NCI-H187 (cell line): ENCODE results near the gene RFTN1.

Experiments used
- DNase-seq, 2 experiments: peaks; one replicate each; lab custom pipeline; 2025; lab: John Stamatoyannopoulos, UW

RFTN1 gene

GRCh38 chr3:16377847-16378302, 135.6 kb downstream of the RFTN1 start:
- DNase-seq: no peak

GRCh38 chr3:16377196-16377595, 136.3 kb downstream of the RFTN1 start:
- no peak for DNase-seq

- no peak for DNase-seq
Observed at GRCh38 chr3:16375891-16376290, 137.6 kb downstream of the RFTN1 start.

GRCh38 chr3:16374935-16375245, 138.6 kb downstream of the RFTN1 start:
- no peak for DNase-seq

- DNase-seq: no peak
Observed at GRCh38 chr3:16374047-16374934, 139.2 kb downstream of the RFTN1 start.

- DNase-seq: no peak
Observed at GRCh38 chr3:16373341-16373946, 140.1 kb downstream of the RFTN1 start.

- no peak for DNase-seq
Observed at GRCh38 chr3:16372362-16373292, 140.9 kb downstream of the RFTN1 start.

- no peak for DNase-seq
Observed at GRCh38 chr3:16370872-16371740, 142.4 kb downstream of the RFTN1 start.

- DNase-seq: no peak
Observed at GRCh38 chr3:16370503-16370871, 143.0 kb downstream of the RFTN1 start.

- no peak for DNase-seq
Observed at GRCh38 chr3:16369885-16370284, 143.6 kb downstream of the RFTN1 start.

- no peak for DNase-seq
Observed at GRCh38 chr3:16369276-16369675, 144.2 kb downstream of the RFTN1 start.

GRCh38 chr3:16366581-16366980, 146.9 kb downstream of the RFTN1 start:
- no peak for DNase-seq

GRCh38 chr3:16365491-16366128, 147.9 kb downstream of the RFTN1 start:
- no peak for DNase-seq

- DNase-seq: no peak
Observed at GRCh38 chr3:16364963-16365362, 148.5 kb downstream of the RFTN1 start.

GRCh38 chr3:16364323-16364722, 149.2 kb downstream of the RFTN1 start:
- no peak for DNase-seq

- no peak for DNase-seq
Observed at GRCh38 chr3:16363636-16364035, 149.9 kb downstream of the RFTN1 start.

- no peak for DNase-seq
Observed at GRCh38 chr3:16362770-16363169, 150.7 kb downstream of the RFTN1 start.

GRCh38 chr3:16361087-16361486, 152.4 kb downstream of the RFTN1 start:
- no peak for DNase-seq

GRCh38 chr3:16359331-16359730, 154.2 kb downstream of the RFTN1 start:
- no peak for DNase-seq

GRCh38 chr3:16358336-16358735, 155.2 kb downstream of the RFTN1 start:
- no peak for DNase-seq
